ENCODE measurements around the gene PLS1. TPM values are rescaled to one million over a fixed set of nuclear protein-coding genes. Genes with fewer than 3 reads are reported as not detected.

PLS1 gene
- total and polyA plus RNA-seq, 2 of the 8 experiments (the other 6 are each of a cell fraction or from before 2014, with no cell fraction given) = 18.7 to 44.7 TPM

GRCh38 chr3:142694225-142694624 is 98.0 kb downstream of the PLS1 start (continued):
- TF ChIP-seq ZNF274 (IDR thresholded peaks at IDR 0.05; ENCODE audit: borderline replicate concordance, extremely low read depth, low read length) = no peak
- TF ChIP-seq CBX8 (IDR thresholded peaks at IDR 0.05; ENCODE audit: borderline replicate concordance, low read depth, low read length) = no peak
- no peak for TF ChIP-seq TAF7 (optimal IDR thresholded peaks at IDR 0.05; ENCODE audit: borderline replicate concordance, low read depth, low read length)
- no peak for TF ChIP-seq HDAC2 (IDR thresholded peaks at IDR 0.05; ENCODE audit: borderline replicate concordance in 1 of 2, low read depth in 2 of 2, low read length in 2 of 2)
- TF ChIP-seq TAF1 (IDR thresholded peaks at IDR 0.05; ENCODE audit: low read depth, low read length) = no peak
- TF ChIP-seq RXRA (IDR thresholded peaks at IDR 0.05; ENCODE audit: insufficient read depth, low read depth, low read length) = no peak
- TF ChIP-seq MAFK (IDR thresholded peaks at IDR 0.05; ENCODE audit: low read depth, low read length) = no peak
